Right cardiac atrium (tissue), 5 donors: ENCODE results near the gene CD69. TPM values are rescaled to one million over a fixed set of nuclear protein-coding genes. Genes with fewer than 3 reads are reported as not detected.

ENCODE experiments used
- ATAC-seq, 2 donors: fragments of 200-7000 bp; cut with Tn5 transposase; one replicate each; pipeline versions ENCODE4 v1.8.0 to v1.9.1; 2020; ENCODE audit warnings: moderate library complexity in 2 of 2, mild to moderate bottlenecking in 1 of 2
- DNase-seq, 3 donors: peaks; one replicate each; pipeline ENCODE4 v3.0.0-alpha.2; 2020
- H3K27ac ChIP-seq: one replicate; pipeline ENCODE4 v1.5.1; 2013; ENCODE audit warnings: mild to moderate bottlenecking, low read length, control low read depth, moderate library complexity
- H3K27me3 ChIP-seq: one replicate; pipeline ENCODE4 v1.6.1; 2013; ENCODE audit not compliant: control insufficient read depth, insufficient read depth
- H3K4me1 ChIP-seq: one replicate; pipeline ENCODE4 v1.6.1; 2013; ENCODE audit warnings: low read length; ENCODE audit not compliant: control insufficient read depth, insufficient read depth
- H3K4me3 ChIP-seq: one replicate; pipeline ENCODE4 v1.5.1; 2013; ENCODE audit warnings: low read length, control low read depth
- H3K9me3 ChIP-seq: one replicate; pipeline ENCODE4 v1.6.1; 2013; ENCODE audit warnings: low read length; ENCODE audit not compliant: control insufficient read depth
- WGBS: extraction: QIAGEN DNeasy Blood & Tissue Kit; methylation state at CpG from one replicate; pipeline ENCODE4 v1.1.7; 2013; 5-methylcytosine and 5-hydroxymethylcytosine counted together
- intact Hi-C, 4 donors: fragments of 100-400 bp; cut with DNase I; formaldehyde crosslinking; loops; one replicate each; pipeline versions ENCODE4 v1.11.0 to v1.14.0; 2022 to 2023
- polyA plus RNA-seq: library from polyadenylated mRNA; stranded (reverse); fragments of 200-250 nt; gene quantifications from one replicate; pipeline ENCODE4 v1.2.3, GENCODE V29; 2013
- total RNA-seq, 4 donors: library from RNA; stranded (reverse); fragmentation: NEBNext Ultra II Directional; extraction: Animal tissue kit (Norgen Biotek cat#: 25700); gene quantifications; one replicate each; pipeline ENCODE4 v1.2.1, GENCODE V29; 2021
- donor health status: healthy with polysubstance abuse.
- donor health status: DM: no; HTN: yes; CAD: no.
- donor health status: DM: no; HTN: no; CAD: no.
- donor health status: DM: no; HTN: yes; CAD: no; lungs with severe emphysema.
- donor health status: DM: yes; HTN: yes; CAD: no.

CD69 gene
- total and polyA plus RNA-seq, 5 donors = 0.48 to 1.9 (median 1.3) TPM

- WGBS = 84% methylated on average over 2 of the region's 2 CpGs
- no peak overlapping the region for H3K27ac ChIP-seq
- H3K4me3 ChIP-seq = no peak overlapping the region
- DNase-seq (no peak), ATAC-seq (no peak)
- H3K9me3 ChIP-seq = no peaks in the 10 kb centered on the region
- intact Hi-C loops = loop anchor here in 1 of 4 donors (5.0 kb wide), 1 partner anchor 36 kb away; no protein-coding TSS in a partner anchor
- no peaks in the 10 kb centered on the region for H3K27me3 ChIP-seq
- H3K4me1 ChIP-seq = no peaks in the 10 kb centered on the region
Observed at GRCh38 chr12:9756170-9756569, 4.5 kb downstream of the CD69 start.

GRCh38 chr12:9755567-9755966, 5.1 kb downstream of the CD69 start:
- intact Hi-C loops = loop anchor here in 1 of 4 donors (5.0 kb wide), 1 partner anchor 37 kb away; no protein-coding TSS in a partner anchor
- 67% methylated on average over 2 of the region's 2 CpGs for WGBS
- H3K4me1 ChIP-seq = no peaks in the 10 kb centered on the region
- H3K9me3 ChIP-seq = no peaks in the 10 kb centered on the region
- ATAC-seq = no peak
- no peaks in the 10 kb centered on the region for H3K27me3 ChIP-seq
- DNase-seq = no peak
- H3K4me3 ChIP-seq = no peak overlapping the region
- no peak overlapping the region for H3K27ac ChIP-seq

- H3K9me3 ChIP-seq = no peaks in the 10 kb centered on the region
- H3K4me1 ChIP-seq = no peaks in the 10 kb centered on the region
- DNase-seq = no peak
- H3K27ac ChIP-seq = no peak overlapping the region
- intact Hi-C loops = loop anchor here in 1 of 4 donors (5.0 kb wide), 1 partner anchor 37 kb away; no protein-coding TSS in a partner anchor
- no peak for ATAC-seq
- no peaks in the 10 kb centered on the region for H3K27me3 ChIP-seq
- no peak overlapping the region for H3K4me3 ChIP-seq
Observed at GRCh38 chr12:9755035-9755434, 5.7 kb downstream of the CD69 start.

GRCh38 chr12:9754099-9754927, 6.4 kb downstream of the CD69 start:
- Histone ChIP-seq H3K9me3 (no peaks in the 10 kb centered on the region), H3K27me3 (no peaks in the 10 kb centered on the region), H3K4me3 (no peak overlapping the region), H3K4me1 (no peaks in the 10 kb centered on the region), H3K27ac (no peak overlapping the region)
- WGBS = 80% methylated on average over 3 of the region's 3 CpGs
- DNase-seq (no peak), ATAC-seq (no peak)
- intact Hi-C loops = loop anchor here in 1 of 4 donors (5.0 kb wide), 1 partner anchor 173 kb away; no protein-coding TSS in a partner anchor

- DNase-seq (no peak), ATAC-seq (no peak)
- H3K9me3 ChIP-seq = no peaks in the 10 kb centered on the region
- H3K27me3 ChIP-seq = no peaks in the 10 kb centered on the region
- H3K4me3 ChIP-seq = no peak overlapping the region
- WGBS = 58% methylated on average over 3 of the region's 3 CpGs
- H3K4me1 ChIP-seq = no peaks in the 10 kb centered on the region
- no peak overlapping the region for H3K27ac ChIP-seq
- intact Hi-C loops = loop anchor here in 1 of 4 donors (5.0 kb wide), 1 partner anchor 174 kb away; no protein-coding TSS in a partner anchor
Observed at GRCh38 chr12:9753498-9753897, 7.2 kb downstream of the CD69 start.

- Histone ChIP-seq H3K9me3 (no peaks in the 10 kb centered on the region), H3K27me3 (no peaks in the 10 kb centered on the region), H3K27ac (no peak overlapping the region), H3K4me3 (no peak overlapping the region), H3K4me1 (no peaks in the 10 kb centered on the region)
- DNase-seq (no peak), ATAC-seq (no peak)
- WGBS = 77% methylated on average over 2 of the region's 2 CpGs
- intact Hi-C loops = loop anchor here in 1 of 4 donors (5.0 kb wide), 1 partner anchor 174 kb away; no protein-coding TSS in a partner anchor
Observed at GRCh38 chr12:9753073-9753472, 7.6 kb downstream of the CD69 start.

GRCh38 chr12:9752145-9752933, 8.4 kb downstream of the CD69 start:
- Histone ChIP-seq H3K27me3 (no peaks in the 10 kb centered on the region), H3K4me3 (no peak overlapping the region), H3K4me1 (no peaks in the 10 kb centered on the region), H3K9me3 (no peaks in the 10 kb centered on the region), H3K27ac (no peak overlapping the region)
- DNase-seq (no peak), ATAC-seq (no peak)
- intact Hi-C loops = loop anchor here in 1 of 4 donors (5.0 kb wide), 1 partner anchor 175 kb away; no protein-coding TSS in a partner anchor
- 95% methylated on average over 2 of the region's 2 CpGs for WGBS

GRCh38 chr12:9751204-9752144, 9.2 kb downstream of the CD69 start:
- WGBS = 51% methylated on average over 9 of the region's 9 CpGs
- ATAC-seq (peak; percentile 64 to 76), DNase-seq (no peak)
- no peaks in the 10 kb centered on the region for H3K4me1 ChIP-seq
- no peaks in the 10 kb centered on the region for H3K9me3 ChIP-seq
- intact Hi-C loops = loop anchor here in 1 of 4 donors (5.0 kb wide), 1 partner anchor 176 kb away; no protein-coding TSS in a partner anchor
- no peaks in the 10 kb centered on the region for H3K27me3 ChIP-seq
- H3K4me3 ChIP-seq = no peak overlapping the region
- no peak overlapping the region for H3K27ac ChIP-seq

- no peak overlapping the region for H3K4me3 ChIP-seq
- no peak overlapping the region for H3K27ac ChIP-seq
- no peaks in the 10 kb centered on the region for H3K9me3 ChIP-seq
- DNase-seq (peak; percentile 27 to 61 (median 54)), ATAC-seq (peak; percentile 84 to 90)
- 18% methylated on average over 20 of the region's 20 CpGs for WGBS
- H3K27me3 ChIP-seq = no peaks in the 10 kb centered on the region
- H3K4me1 ChIP-seq = no peaks in the 10 kb centered on the region
- intact Hi-C loops = loop anchor here in 1 of 4 donors (5.0 kb wide), 1 partner anchor 177 kb away; no protein-coding TSS in a partner anchor
Observed at GRCh38 chr12:9750276-9751203, 10.2 kb downstream of the CD69 start.
